GM12864 (cell line): ENCODE results near the gene MAPK8IP2.

Experiments used
- DNase-seq: peaks from one replicate; pipeline ENCODE4 v3.0.0-alpha.2; 2011; ENCODE audit warnings: low read depth
- H3K4me3 ChIP-seq: 2 replicates; pipeline ENCODE4 v1.5.1; 2011; ENCODE audit warnings: mild to moderate bottlenecking, low read depth, low read length, control low read depth
- CTCF ChIP-seq: IDR thresholded peaks from 2 replicates; pipeline ENCODE4 v1.5.1; 2011; ENCODE audit warnings: low read depth, mild to moderate bottlenecking, moderate library complexity, low read length, control low read depth, inconsistent platforms; ENCODE audit errors: missing control alignments

Gene MAPK8IP2

GRCh38 chr22:50624347-50625130 lies 23.9 kb downstream of the MAPK8IP2 start:
- no peak for TF ChIP-seq CTCF

DNA sequence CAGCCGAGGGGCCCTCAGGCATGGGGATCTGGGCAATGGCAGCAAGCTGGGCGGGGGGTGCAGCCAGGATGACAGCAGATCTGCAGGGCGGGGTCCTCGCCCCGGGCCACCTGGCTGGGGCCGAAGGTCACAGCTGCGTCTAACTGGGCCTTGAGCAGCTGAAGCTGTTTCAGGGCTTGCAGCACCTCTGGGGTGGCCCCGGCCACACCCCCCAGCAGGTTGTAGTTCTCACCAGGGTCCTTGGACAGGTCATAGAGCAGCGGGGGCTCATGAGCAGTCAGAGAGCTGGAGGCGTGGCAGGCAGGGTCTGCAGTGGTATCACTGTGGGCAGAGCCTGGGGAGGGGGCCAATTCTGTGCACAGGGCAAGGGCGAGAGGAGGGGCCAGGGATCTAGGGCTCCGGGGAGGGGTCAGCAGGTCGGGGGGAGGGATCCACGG lies 24.6 kb downstream of the MAPK8IP2 start:
- no peak overlapping the region for H3K4me3 ChIP-seq
- DNase-seq = no peak
- no peak for TF ChIP-seq CTCF

More at GRCh38 chr22:50624347-50625130, 23.9 kb downstream of the MAPK8IP2 start:
- no peak overlapping the region for H3K4me3 ChIP-seq
- DNase-seq = no peak

GRCh38 chr22:50625568-50626313 lies 25.1 kb downstream of the MAPK8IP2 start:
- peak; percentile 14 for TF ChIP-seq CTCF
- H3K4me3 ChIP-seq = no peak overlapping the region
- DNase-seq = no peak

DNA sequence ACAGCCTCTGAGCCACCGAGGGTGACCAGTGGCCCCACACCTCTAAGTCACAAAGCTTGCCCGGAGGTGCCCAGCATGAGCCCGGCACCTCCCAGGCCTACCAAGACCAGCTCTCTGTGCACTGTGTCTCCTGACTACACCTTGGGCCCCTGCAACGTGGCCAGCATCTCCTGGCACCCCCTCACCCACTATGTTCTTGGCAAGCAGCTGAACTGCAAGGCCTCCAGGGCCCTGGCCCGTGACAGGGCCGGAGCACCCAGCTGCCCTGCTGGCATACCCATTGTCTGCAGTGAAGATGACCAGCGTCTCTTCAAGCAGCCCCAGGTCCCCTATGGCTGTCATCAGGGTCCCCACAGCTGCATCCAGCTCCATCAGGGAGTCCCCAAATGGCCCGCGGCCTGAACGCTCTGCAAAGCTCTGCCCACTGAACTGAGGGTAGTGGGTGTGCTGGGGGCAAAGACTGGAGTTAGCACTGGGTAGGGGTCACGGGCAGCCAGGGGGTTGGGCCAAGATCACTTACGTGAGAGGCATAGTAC lies 25.8 kb downstream of the MAPK8IP2 start:
- H3K4me3 ChIP-seq = no peak overlapping the region
- no peak for DNase-seq
- TF ChIP-seq CTCF = no peak

- peak overlapping the region; percentile 68 for H3K4me3 ChIP-seq
- TF ChIP-seq CTCF = no peak
- DNase-seq = no peak
Measured at GRCh38 chr22:50626850-50627641, 26.5 kb downstream of the MAPK8IP2 start.

DNA sequence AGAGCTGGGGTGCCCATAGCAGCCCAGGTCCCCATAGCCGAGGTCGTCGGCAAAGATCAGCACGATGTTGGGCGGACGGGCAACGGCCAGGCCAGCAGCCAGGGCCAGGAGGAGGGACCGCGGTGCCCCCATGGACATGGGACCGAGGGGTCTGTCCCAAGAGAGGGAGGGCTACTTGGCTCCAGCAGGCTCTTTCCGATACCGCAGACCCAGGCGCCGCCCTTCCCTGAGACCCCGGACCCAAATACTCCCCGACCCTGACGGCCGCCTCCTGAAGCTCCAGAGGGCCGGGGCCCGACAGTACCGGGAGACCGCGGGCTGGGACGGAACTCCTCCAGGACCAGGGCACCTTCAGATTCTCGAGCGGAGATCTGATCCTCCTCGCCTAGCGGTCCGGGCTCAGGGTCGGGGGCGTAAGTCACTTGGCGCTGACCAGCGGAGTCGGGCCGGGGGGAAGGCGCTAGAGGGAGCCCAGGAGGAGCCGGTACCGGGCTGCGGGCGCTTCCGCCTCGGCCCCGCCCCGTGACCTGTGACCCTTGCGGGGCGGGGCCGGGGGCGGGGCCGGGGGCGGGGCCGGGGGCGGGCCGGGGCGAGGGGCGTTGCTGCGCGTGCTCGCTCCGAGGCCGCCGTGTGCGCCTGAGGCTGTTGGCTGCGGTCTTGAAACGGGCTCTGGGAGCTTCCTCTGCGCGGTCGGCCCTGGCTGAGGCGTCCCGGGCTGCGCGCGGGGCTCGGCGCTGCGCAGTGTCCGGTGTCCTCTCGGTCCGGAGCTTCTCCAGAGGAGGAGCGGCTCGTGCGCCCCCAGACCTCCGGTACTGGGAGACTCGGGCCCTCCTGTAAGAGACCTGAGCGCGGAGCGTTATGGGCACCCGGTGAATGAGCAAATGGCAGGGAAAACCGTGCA lies 27.3 kb downstream of the MAPK8IP2 start, which contains the start of gene ARSA:
ARSA (minus strand) TSS at position 511 of the 901 bp plus-strand sequence; CDS start at position 138, 373 bp downstream.
- H3K4me3 ChIP-seq = peak within 1 kb of the TSS; percentile 68
- peak; percentile 43 for DNase-seq
- TF ChIP-seq CTCF = peak; percentile 39
